Limb (tissue), 2 donors: ENCODE data around the gene PLXNA2.

Experiments used
- DNase-seq, 2 donors: peaks; one replicate each; pipeline ENCODE4 v3.0.0-alpha.2; 2016; ENCODE audit errors: extremely low spot score in 2 of 2

The PLXNA2 gene

GRCh38 chr1:208030288-208031091, 213.7 kb downstream of the PLXNA2 start:
- peak; percentile 84 to 91 for DNase-seq

DNA sequence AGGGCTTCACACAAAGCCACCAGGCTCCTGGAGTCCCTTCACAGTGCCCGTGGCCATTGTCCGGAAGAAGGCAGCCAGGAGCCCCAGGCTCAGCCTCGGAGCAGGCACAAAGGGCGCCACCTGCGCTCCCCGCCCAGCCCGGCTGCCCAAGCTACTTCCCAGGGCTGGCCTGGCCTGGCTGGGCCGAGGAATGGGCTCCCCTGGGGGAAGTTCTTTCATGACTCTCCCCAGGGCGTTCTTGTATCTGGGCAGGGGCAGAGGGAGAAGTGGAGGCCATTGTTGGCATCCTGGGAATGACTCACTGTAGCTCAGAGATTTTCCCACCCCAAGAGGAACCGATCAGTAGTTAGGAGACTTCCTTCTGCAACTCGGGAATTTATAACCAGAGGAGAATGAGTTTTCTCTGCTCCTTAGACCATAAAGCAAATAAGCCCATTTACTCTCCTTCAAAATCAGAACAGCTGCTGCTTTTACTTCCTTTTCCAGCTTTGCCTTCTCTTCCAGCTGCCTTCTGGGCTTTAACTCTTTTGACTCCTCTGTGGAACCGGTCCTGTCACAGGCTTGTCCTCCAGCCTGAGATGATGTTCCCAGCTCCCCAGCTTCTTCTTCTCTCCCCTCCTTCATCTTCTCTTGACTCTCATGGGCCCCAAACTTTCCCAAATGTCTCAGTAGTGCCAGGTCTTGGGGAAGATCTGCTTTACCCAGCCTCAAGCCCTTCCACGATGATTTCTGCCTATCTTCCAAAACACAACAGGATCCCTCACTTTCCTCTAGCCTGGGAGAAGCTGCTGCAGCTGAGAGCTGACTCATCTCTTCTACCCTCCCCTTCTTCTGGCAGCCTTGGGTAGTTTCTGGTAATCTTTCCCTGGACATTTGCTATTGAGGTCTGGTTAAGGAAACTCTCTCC, 214.6 kb downstream of the PLXNA2 start:
- peak in 1 of 2 donors; percentile 85 for DNase-seq

GRCh38 chr1:208028526-208028925, 215.7 kb downstream of the PLXNA2 start:
- no peak for DNase-seq

DNA sequence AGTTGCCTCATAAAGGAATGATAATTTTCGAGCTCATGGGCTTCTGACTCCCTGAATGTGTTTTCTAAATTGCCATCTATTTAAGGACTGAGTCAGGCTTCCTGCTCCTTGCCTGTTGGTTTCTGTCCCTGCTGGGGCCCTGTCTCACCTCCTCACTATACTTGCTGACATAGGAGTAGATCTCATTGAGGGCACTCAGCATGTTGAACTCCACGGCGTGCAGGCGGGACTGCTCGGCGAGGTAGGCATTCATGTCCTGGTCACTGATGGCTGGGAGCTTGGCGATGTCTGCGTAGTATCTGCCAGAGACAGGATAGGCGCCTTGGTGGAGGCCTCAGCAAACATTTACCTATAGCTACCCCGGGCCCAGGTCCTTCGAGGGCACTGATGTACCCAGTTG, 216.3 kb downstream of the PLXNA2 start:
- DNase-seq, result no peak

GRCh38 chr1:208026880-208027438, 217.2 kb downstream of the PLXNA2 start:
- no peak for DNase-seq

GRCh38 chr1:208025031-208025430, 219.2 kb downstream of the PLXNA2 start:
- DNase-seq, result no peak

- no peak for DNase-seq
Measured at GRCh38 chr1:208024406-208024805, 219.8 kb downstream of the PLXNA2 start.

DNA sequence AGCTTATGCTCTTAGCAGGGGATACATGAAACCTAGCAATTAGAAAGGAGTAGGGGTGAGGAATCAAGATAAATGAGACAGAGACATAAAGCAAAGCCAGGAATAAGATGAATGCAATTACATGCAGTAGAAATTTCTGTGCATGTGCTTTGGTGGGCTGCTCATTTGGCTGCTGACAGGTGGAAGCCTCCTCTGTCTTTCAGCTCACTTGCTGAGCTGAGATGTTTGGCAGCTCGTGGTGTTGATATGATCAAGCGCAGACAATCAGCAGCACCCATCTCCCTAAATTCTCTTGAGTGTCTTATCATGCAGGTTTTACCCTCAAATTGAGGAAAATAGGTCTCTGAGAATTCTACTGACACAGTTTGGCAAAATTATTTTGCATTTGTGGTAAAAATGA, 224.9 kb downstream of the PLXNA2 start:
- DNase-seq, result no peak

DNA sequence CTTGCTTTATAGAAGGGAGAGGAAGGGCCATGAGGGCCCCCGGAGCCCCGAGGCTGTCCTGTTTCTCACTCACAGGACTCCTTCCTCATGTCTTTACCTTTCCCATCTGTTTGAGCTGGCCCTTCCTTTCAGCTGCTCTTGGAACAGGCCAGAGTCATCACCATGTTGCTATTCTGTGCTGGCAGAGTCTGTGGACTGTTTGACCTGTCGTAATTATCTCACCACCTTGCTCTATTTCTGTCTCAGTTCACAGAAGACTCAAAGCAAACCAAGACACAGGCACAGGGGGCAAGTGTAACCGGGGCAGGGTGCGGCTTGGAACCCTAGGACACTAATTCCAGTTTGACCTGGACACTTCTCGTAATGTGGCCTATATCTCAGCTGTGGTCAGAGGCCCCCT, 228.9 kb downstream of the PLXNA2 start:
- DNase-seq, result no peak

GRCh38 chr1:208013210-208013609, 231.0 kb downstream of the PLXNA2 start:
- DNase-seq, result no peak

GRCh38 chr1:208012721-208013120, 231.5 kb downstream of the PLXNA2 start:
- DNase-seq, result no peak

GRCh38 chr1:208010487-208011071, 233.6 kb downstream of the PLXNA2 start:
- no peak for DNase-seq

GRCh38 chr1:208009706-208010444, 234.3 kb downstream of the PLXNA2 start:
- DNase-seq, result no peak

- DNase-seq, result no peak
Measured at GRCh38 chr1:208009303-208009702, 234.9 kb downstream of the PLXNA2 start.

- DNase-seq, result no peak
Measured at GRCh38 chr1:208008534-208008933, 235.7 kb downstream of the PLXNA2 start.

- no peak for DNase-seq
Measured at GRCh38 chr1:208007938-208008342, 236.2 kb downstream of the PLXNA2 start.

- DNase-seq, result no peak
Measured at GRCh38 chr1:208007319-208007937, 236.8 kb downstream of the PLXNA2 start.

DNA sequence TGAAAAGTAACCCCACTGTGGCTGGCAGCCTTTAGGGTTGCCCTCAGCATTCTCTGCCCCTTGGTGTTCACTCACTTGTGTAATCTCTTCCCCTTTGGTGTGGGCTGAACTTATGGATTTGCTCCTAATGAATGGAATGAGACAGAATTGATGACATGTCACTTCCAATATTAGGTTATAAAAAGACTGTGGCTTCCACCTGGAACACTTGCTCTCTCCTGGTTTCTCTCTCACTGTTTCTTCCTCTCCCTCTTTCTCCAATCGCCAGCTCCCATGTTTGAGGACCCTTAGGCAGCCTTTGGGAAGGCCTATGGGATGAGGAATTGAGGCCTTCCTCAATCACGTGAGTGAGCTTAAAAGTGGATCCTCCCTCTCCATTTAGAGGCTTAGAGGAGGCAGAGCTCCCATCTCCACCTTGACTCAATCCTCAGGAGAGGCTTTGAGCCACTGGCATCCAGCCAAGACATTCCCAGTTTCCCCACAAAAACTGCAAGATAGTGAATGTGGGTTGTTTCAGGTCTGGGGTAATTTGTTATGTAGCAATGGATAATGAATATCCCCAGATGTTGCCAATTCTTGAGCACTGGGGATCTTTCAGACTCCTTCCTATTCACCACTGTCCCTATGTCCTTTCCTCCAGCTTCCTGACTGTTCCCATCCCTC, 237.8 kb downstream of the PLXNA2 start:
- DNase-seq, result no peak

GRCh38 chr1:208004851-208005250, 239.3 kb downstream of the PLXNA2 start:
- no peak for DNase-seq

- DNase-seq, result no peak
Measured at GRCh38 chr1:208003241-208003640, 240.9 kb downstream of the PLXNA2 start.
